HCT116 (cell line): ENCODE results near the gene ASB8. TPM values are rescaled to one million over a fixed set of nuclear protein-coding genes. Genes with fewer than 3 reads are reported as not detected.

Experiments used
- ATAC-seq: fragments of 200-7000 bp; cut with Tn5 transposase; 2 replicates; pipeline ENCODE4 v1.9.1; 2020; ENCODE audit warnings: mild to moderate bottlenecking, moderate library complexity
- BruUV-seq: library from RNA; stranded (reverse); fragments of 400-500 nt; replicated peaks from 2 replicates; lab custom pipeline; 2021; lab: Mats Ljungman, UMichigan
- CTCF ChIA-PET: fragments of 300-600 bp; sonication (Branson Sonifier 250); formaldehyde crosslinking; loops from one replicate; lab custom pipeline; 2021; ENCODE audit warnings: antibody characterized with exemption; lab: Charles Lee
- POLR2A ChIA-PET: fragments of 300-600, 350-600 bp; sonication (Branson Sonifier 250); formaldehyde crosslinking; loops from one replicate; lab custom pipeline; 2021; ENCODE audit warnings: antibody characterized with exemption; lab: Charles Lee
- RAD21 ChIA-PET, 2 experiments: fragments of 300-600 bp; sonication (Branson Sonifier 250); formaldehyde crosslinking; loops; one replicate each; lab custom pipeline; 2023; ENCODE audit warnings: low total read pairs in 2 of 2; ENCODE audit not compliant: uncharacterized antibody in 2 of 2, unreplicated experiment in 2 of 2, low non-redundant PET in 1 of 2; lab: Charles Lee
- DNase-seq: peaks from one replicate; pipeline ENCODE4 v3.0.0-alpha.2; 2010; ENCODE audit warnings: low read depth, low spot score
- H2AFZ ChIP-seq: fragments of 200-600 bp; shearing (Covaris generic), sonication (generic); 2 replicates; pipeline ENCODE4 v1.6.1; 2017; ENCODE audit warnings: low read depth, mixed run types, mixed read lengths, antibody characterized with exemption, low read length; ENCODE audit not compliant: poor library complexity, severe bottlenecking
- H3K27ac ChIP-seq: 2 replicates; pipeline ENCODE4 v1.5.1; 2012; ENCODE audit warnings: low read depth, low read length
- H3K27me3 ChIP-seq: fragments of 200-600 bp; sonication (generic); 2 replicates; pipeline ENCODE4 v1.6.1; 2016; ENCODE audit warnings: mixed run types, low read length, mixed read lengths; ENCODE audit not compliant: insufficient read depth
- H3K36me3 ChIP-seq, 2 experiments: fragments of 200-500 bp in 1 of 2; fragments of 200-600 bp in 1 of 2; sonication (Bioruptor generic) in 1 of 2; sonication (generic) in 1 of 2; 2 replicates each; pipeline versions ENCODE4 v1.5.1 to v1.6.1; 2014 to 2016; ENCODE audit warnings: low read length in 2 of 2, inconsistent platforms in 1 of 2, mixed read lengths in 1 of 2, mixed run types in 1 of 2; ENCODE audit not compliant: insufficient read depth in 2 of 2, control insufficient read depth in 1 of 2
- H3K4me1 ChIP-seq, 2 experiments: fragments of 200-600 bp in 1 of 2; sonication (generic) in 1 of 2; 2 replicates each; pipeline versions ENCODE4 v1.5.1 to v1.6.1; 2012 to 2017; ENCODE audit warnings: low read length in 2 of 2, inconsistent platforms in 1 of 2, mild to moderate bottlenecking in 1 of 2, mixed read lengths in 1 of 2, mixed run types in 1 of 2, moderate library complexity in 1 of 2; ENCODE audit not compliant: insufficient read depth in 2 of 2, control insufficient read depth in 1 of 2
- H3K4me2 ChIP-seq: fragments of 200-600 bp; sonication (generic); 2 replicates; pipeline ENCODE4 v1.6.1; 2017; ENCODE audit warnings: mixed run types, low read length, mixed read lengths
- H3K4me3 ChIP-seq, 2 experiments: fragments of 200-600 bp in 1 of 2; sonication (generic) in 1 of 2; replicated peaks in 1 of 2; 2 replicates each; pipeline ENCODE4 v1.5.1; 2011 to 2016; ENCODE audit warnings: low read length in 2 of 2, control low read depth in 1 of 2, low read depth in 1 of 2, mild to moderate bottlenecking in 1 of 2, mixed read lengths in 1 of 2, mixed run types in 1 of 2
- H3K79me2 ChIP-seq: fragments of 200-600 bp; sonication (generic); 2 replicates; pipeline ENCODE4 v1.6.1; 2017; ENCODE audit warnings: mild to moderate bottlenecking, mixed run types, low read length, moderate library complexity, mixed read lengths; ENCODE audit not compliant: insufficient read depth
- H3K9ac ChIP-seq: fragments of 200-600 bp; sonication (generic); 2 replicates; pipeline ENCODE4 v1.6.1; 2016; ENCODE audit warnings: low read length, mixed read lengths
- H3K9me2 ChIP-seq: fragments of 200-600 bp; sonication (generic), shearing (Covaris generic); 2 replicates; pipeline ENCODE4 v1.6.1; 2017; ENCODE audit warnings: mixed run types, mild to moderate bottlenecking, moderate library complexity; ENCODE audit not compliant: insufficient read depth
- H3K9me3 ChIP-seq, 2 experiments: fragments of 200-500 bp in 1 of 2; fragments of 200-600 bp in 1 of 2; sonication (Bioruptor generic) in 1 of 2; sonication (generic) in 1 of 2; 2 replicates each; pipeline ENCODE4 v1.6.1; 2014 to 2017; ENCODE audit warnings: low read length in 2 of 2, mixed read lengths in 2 of 2, inconsistent platforms in 1 of 2, low read depth in 1 of 2, mild to moderate bottlenecking in 1 of 2, mixed run types in 1 of 2, moderate library complexity in 1 of 2; ENCODE audit not compliant: control insufficient read depth in 1 of 2, insufficient read depth in 1 of 2
- H4K20me1 ChIP-seq: fragments of 200-600 bp; sonication (generic), shearing (Covaris generic); 2 replicates; pipeline ENCODE4 v1.6.1; 2017; ENCODE audit warnings: mixed run types, mild to moderate bottlenecking, moderate library complexity; ENCODE audit not compliant: insufficient read depth
- CBX3 ChIP-seq: IDR thresholded peaks from 2 replicates; pipeline ENCODE4 v1.6.1; 2012; ENCODE audit warnings: low read depth
- CEBPB ChIP-seq: IDR thresholded peaks from 2 replicates; pipeline ENCODE4 v1.6.1; 2012; ENCODE audit warnings: low read depth
- CTCF ChIP-seq, 3 experiments: fragments of 200-600 bp in 1 of 3; sonication (generic) in 1 of 3; IDR thresholded peaks in 2 of 3; conservative IDR thresholded peaks in 1 of 3; 2 replicates each; pipeline ENCODE4 v1.5.1; 2012 to 2017; ENCODE audit warnings: low read depth in 2 of 3, low read length in 2 of 3, antibody characterized with exemption in 1 of 3, borderline replicate concordance in 1 of 3, control low read depth in 1 of 3, mild to moderate bottlenecking in 1 of 3, mixed read lengths in 1 of 3, mixed run types in 1 of 3, moderate library complexity in 1 of 3; ENCODE audit not compliant: insufficient read depth in 1 of 3
- ELF1 ChIP-seq: IDR thresholded peaks from 2 replicates; pipeline ENCODE4 v1.6.1; 2012; ENCODE audit warnings: low read depth, borderline replicate concordance
- EZH2phosphoT487 ChIP-seq: fragments of 200-600 bp; IDR thresholded peaks from 2 replicates; pipeline ENCODE4 v1.6.1; 2018; ENCODE audit warnings: antibody characterized with exemption, borderline replicate concordance
- FOSL1 ChIP-seq: IDR thresholded peaks from 2 replicates; pipeline ENCODE4 v1.6.1; 2012; ENCODE audit warnings: low read depth
- POLR2A ChIP-seq: IDR thresholded peaks from 2 replicates; pipeline ENCODE4 v1.7.0; 2011; ENCODE audit warnings: borderline replicate concordance; ENCODE audit not compliant: insufficient read depth, insufficient read length; ENCODE audit errors: extremely low read depth
- POLR2AphosphoS5 ChIP-seq: IDR thresholded peaks from 2 replicates; pipeline ENCODE4 v1.6.1; 2011; ENCODE audit warnings: mild to moderate bottlenecking, low read depth, low read length, moderate library complexity
- SP1 ChIP-seq: IDR thresholded peaks from 2 replicates; pipeline ENCODE4 v1.6.1; 2012; ENCODE audit warnings: low read depth
- ZFX ChIP-seq: fragments of 450-650 bp; IDR thresholded peaks from 2 replicates; pipeline ENCODE4 v1.6.1; 2017
- ZNF274 ChIP-seq: fragments of 200-500 bp; sonication (Bioruptor generic); IDR thresholded peaks from 2 replicates; pipeline ENCODE4 v1.6.1; 2014; ENCODE audit warnings: mild to moderate bottlenecking, low read depth, low read length, inconsistent platforms
- intact Hi-C: fragments of 100-400 bp; cut with micrococcal nuclease; formaldehyde crosslinking; loops from 2 replicates; pipeline ENCODE4 v1.10.0; 2022
- total RNA-seq: library from RNA; stranded (reverse); gene quantifications from one replicate; pipeline ENCODE4 v1.2.1, GENCODE V29; 2021; ENCODE audit not compliant: unreplicated experiment

The ASB8 gene
- total RNA-seq, 1 experiment from 2014 or later = 14.0 TPM

- H3K9me3 ChIP-seq = no peaks in the 10 kb centered on the region
- H3K4me2 ChIP-seq = no peak overlapping the region
- H3K27me3 ChIP-seq = no peaks in the 10 kb centered on the region
- no peak overlapping the region for H2AFZ ChIP-seq
- RAD21 ChIA-PET = no interaction called here
- peaks cover 55 to 57% of the 10 kb centered on the region in 2 experiments; a peak in 3 of 4 replicates for H3K36me3 ChIP-seq
- H3K9ac ChIP-seq = no peak overlapping the region
- H3K4me3 ChIP-seq = no peak overlapping the region
- H3K9me2 ChIP-seq = no peaks in the 10 kb centered on the region
- DNase-seq (no peak), ATAC-seq (no peak)
- TF ChIP-seq EZH2phosphoT487 (no peak), ZNF274 (no peak), CTCF (IDR thresholded peaks at IDR 0.05 in 2 of 3, conservative IDR thresholded peaks at IDR 0.05 in 1 of 3; ENCODE audit: borderline replicate concordance in 1 of 3, insufficient read depth in 1 of 3, low read depth in 2 of 3, low read length in 2 of 3) (no peak), FOSL1 (no peak), POLR2A (no peak), POLR2AphosphoS5 (no peak), SP1 (no peak), ELF1 (no peak), CBX3 (no peak), ZFX (no peak), CEBPB (no peak)
- H3K4me1 ChIP-seq = no peaks in the 10 kb centered on the region
- POLR2A ChIA-PET = no interaction called here
- H3K27ac ChIP-seq = no peak overlapping the region
- no peaks in the 10 kb centered on the region for H4K20me1 ChIP-seq
- intact Hi-C loops = no loop called here
- H3K79me2 ChIP-seq = no peaks in the 10 kb centered on the region
- CTCF ChIA-PET = no interaction called here
- no TSS peak for BruUV-seq
These were observed 14.3 kb downstream of the ASB8 start for GRCh38 chr12:48142818-48143674.
